Fibroblast of mammary gland (primary cell): ENCODE measurements around the gene CSNK2A3.
A peak's percentile ranks its signal among the peaks of the same experiment; 100 is the strongest.
"Not testable (repeated sequence)": the region's sequence is repeated elsewhere in the genome, so short reads cannot be mapped to it uniquely, and the experiment has no call there.

Source experiments
- DNase-seq: peaks from one replicate; pipeline ENCODE4 v3.0.0-alpha.2; 2010; ENCODE audit warnings: low read depth
- H3K4me3 ChIP-seq: 2 replicates; pipeline ENCODE4 v1.5.1; 2011; ENCODE audit warnings: low read depth, mild to moderate bottlenecking, low read length, moderate library complexity; ENCODE audit not compliant: control insufficient read depth
- CTCF ChIP-seq: conservative IDR thresholded peaks from 2 replicates; pipeline ENCODE4 v1.5.1; 2011; ENCODE audit warnings: low read depth, low read length, inconsistent platforms; ENCODE audit not compliant: control insufficient read depth, insufficient read depth

The CSNK2A3 gene

GRCh38 chr11:11352878-11353277 is at the start of gene CSNK2A3:
TSS of gene CSNK2A3 (minus strand) at chr11:11353250. CDS start at chr11:11353119, 131 bp downstream.
- H3K4me3 ChIP-seq = not testable (repeated sequence)
- DNase-seq = peak; percentile 25

- DNase-seq = no peak
- TF ChIP-seq CTCF = no peak
- H3K4me3 ChIP-seq = no peak overlapping the region
These were observed 49.0 kb upstream of the CSNK2A3 start for GRCh38 chr11:11401960-11402535.

- DNase-seq = peak; percentile 16
- H3K4me3 ChIP-seq = no peak overlapping the region
- TF ChIP-seq CTCF = peak; percentile 18
These were observed 47.7 kb upstream of the CSNK2A3 start for GRCh38 chr11:11400635-11401232.

- no peak for TF ChIP-seq CTCF
- no peak overlapping the region for H3K4me3 ChIP-seq
- no peak for DNase-seq
These were observed 47.1 kb upstream of the CSNK2A3 start for GRCh38 chr11:11400121-11400520.

- DNase-seq = no peak
- H3K4me3 ChIP-seq = no peak overlapping the region
These were observed 44.7 kb upstream of the CSNK2A3 start for GRCh38 chr11:11397781-11398180.

GRCh38 chr11:11397036-11397415 is 44.0 kb upstream of the CSNK2A3 start:
- no peak for DNase-seq
- H3K4me3 ChIP-seq = no peak overlapping the region
- no peak for TF ChIP-seq CTCF

More at GRCh38 chr11:11397781-11398180, 44.7 kb upstream of the CSNK2A3 start:
- TF ChIP-seq CTCF = no peak

- peak; percentile 97 for DNase-seq
- TF ChIP-seq CTCF = no peak
- peak overlapping the region; percentile 6 for H3K4me3 ChIP-seq
These were observed 43.4 kb upstream of the CSNK2A3 start for GRCh38 chr11:11396301-11397035.
